NCI-H1048 (cell line): ENCODE measurements around the gene HAUS7.

Experiments used
- DNase-seq: peaks from one replicate; lab custom pipeline; 2025; lab: John Stamatoyannopoulos, UW

Gene HAUS7

DNA sequence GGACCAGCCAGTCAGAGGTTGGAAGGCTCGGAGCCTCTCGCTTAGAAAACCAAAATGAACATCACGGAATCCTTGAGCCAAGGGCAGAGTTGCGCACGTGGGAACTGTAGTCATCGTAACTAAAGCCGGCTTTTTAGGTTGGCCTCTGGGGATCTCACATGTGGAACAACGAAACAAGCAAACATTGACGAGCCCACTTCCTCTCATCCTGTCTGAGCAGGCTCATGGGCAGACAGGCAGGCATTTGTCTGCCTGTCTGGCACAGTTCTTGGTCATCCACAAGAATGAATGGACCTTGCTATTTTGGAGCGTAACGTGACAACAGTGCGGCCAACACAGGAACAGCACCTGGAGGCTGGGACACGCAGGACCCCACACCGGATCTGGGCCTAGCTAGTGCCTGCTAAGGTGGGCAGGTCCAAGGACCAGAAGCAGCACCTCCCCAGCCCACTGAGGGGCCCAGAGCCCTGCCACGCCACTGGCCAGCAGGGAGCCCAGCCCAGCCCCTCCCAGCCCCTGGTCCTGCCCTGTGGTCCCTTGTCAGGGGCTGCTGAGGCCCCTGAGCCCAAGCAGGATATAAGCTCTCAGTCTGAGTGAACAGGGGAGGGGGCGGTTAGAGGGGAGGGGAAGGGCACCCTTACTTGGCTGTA is 15.3 kb downstream of the HAUS7 start:
- no peak for DNase-seq

DNA sequence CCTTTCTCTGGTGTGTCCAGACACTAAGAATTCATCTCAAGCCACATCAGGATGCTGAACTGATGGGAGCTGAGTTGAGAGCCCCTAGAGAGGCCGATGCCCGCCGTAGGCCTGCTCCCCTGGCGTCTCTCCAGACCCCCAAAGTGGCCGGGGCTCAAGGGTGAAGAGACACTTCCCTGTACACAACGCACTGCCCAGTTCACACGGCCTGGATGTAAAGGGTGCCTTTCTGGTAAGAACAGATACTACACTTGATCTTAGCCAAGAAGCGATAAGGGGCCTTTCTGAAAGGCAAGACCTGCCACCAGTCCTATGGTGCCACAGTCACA is 19.5 kb downstream of the HAUS7 start:
- DNase-seq = no peak

DNA sequence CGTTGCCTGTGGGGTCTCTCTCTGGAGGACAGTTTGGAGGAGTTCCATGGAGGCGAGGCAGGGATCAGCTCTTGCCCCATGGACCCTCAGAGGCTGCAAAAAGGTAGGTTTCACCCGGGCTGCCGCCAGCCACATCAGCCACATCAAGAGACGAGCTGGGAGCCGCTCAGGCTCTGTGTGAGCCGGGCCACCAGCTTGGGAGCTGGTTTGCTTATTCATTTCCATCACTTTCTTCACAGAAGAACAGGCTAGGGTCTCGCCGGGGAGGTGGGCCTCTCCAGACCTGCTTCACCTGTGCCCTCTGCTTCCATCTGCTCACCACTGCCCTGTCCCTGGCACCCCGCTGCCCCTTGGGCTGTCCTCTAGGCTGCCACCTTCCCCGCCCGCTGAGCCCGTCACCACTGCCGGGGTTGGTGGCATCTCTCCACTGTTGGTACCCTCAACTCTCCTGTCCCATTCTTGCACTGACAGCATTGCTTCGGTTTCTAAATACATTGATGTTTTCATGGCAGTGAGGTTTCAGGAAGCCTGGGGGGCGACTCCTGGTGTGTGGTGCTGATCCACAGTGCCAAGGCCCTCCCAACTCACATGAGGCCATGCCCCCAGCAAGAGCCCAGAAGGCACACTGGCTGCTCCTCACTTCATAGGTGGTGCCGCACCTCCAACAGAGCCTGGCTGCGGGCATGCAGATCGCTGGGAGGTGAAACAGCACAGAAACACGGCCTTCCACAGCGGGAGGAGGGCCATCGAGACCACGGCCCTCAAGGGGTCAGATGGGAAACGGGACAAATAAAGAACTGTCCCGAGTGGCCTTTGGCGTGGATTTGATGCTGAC is 20.0 kb downstream of the HAUS7 start:
- DNase-seq = no peak

DNA sequence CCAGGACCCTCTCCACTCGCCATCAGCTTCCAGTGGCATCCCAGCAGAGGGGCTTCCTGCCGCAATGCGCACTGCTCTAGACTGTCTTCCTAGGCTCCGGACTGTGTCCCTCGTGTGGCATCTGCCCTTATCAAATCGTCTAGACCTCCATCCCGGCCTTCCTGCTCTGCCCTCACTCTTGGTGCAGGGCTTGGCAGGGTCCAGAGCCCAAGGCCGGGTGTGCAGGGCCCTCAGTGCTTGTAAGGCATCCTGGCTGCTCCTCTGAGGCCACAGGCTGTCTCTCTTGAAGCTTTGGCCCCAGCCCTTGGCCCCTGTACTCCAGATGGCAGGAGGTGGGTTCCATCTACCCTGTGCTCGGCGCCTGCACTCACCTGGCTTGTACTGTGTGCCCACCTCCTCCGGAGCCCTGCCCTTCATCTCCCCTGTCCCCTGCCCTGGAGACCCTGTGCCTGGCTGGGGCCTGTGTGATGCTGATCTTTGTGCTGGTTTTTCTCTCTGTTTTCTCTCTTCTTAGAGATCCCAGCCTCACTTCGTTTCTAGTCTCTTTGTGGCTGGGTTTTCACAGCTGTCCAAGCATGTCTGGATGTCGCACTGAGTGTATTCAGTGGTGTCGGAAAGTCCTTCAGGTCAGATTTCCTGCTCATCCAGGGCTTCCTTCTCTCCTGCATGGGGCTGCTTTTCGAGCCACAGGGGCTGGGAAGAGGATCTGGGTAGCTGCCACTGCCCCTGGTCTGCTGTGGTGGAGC is 20.8 kb downstream of the HAUS7 start:
- DNase-seq = no peak

DNA sequence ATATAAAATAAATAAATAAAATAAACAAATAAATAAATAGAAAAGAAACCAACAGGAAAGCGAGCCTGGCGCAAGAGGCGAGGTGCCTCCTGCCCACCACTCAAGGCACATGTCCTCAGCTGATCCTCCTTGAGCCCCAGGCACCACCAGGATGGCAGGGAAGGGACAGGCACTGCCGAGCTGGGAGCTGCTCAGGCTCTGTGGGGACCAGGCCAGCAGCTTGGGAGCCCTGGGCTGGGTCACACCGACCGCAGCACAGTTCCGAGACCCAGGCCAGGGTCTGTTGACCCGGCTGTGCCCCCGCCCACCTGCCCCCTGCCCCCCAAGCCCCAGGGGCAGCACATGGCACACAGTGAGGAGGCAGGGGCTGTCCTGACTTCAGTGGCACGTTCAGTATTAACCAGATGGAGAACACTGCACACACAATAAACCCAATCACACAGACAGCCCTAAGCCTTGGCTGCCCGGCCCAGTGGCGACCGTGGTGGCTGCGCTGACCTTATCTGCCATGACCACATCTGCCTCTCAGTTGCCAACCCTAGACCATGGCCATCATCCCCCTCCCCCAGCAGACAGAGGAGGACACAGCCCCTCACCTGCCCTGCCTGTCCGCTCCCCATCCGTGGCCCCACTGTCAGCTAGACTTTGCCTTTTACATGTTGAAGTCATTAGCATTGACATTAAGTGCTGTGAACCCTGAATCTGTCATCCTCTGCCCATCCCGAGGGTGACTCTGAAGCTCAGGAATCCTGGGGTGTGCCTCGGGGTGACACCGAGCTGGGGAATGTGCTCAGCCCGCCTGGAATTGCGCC is 21.6 kb downstream of the HAUS7 start:
- no peak for DNase-seq

DNA sequence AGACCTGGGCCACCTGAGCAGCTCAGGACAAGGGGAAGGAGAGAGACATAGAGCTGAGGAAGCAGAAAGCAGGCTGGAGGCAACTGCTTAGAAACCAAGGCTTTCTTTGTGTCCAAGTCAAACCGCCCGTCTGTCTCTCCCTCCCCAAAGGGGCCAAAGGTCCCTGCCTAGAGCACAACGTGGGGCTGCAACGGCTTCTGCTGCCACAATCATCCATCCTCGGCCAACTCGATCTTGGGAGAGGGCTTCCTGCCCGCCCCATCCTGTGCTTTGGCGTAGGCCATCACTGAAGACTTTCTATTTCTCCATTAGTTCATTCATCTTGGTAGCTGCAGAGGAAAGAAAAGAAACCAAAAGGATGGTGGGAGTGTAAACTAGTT is 22.8 kb downstream of the HAUS7 start:
- no peak for DNase-seq

DNA sequence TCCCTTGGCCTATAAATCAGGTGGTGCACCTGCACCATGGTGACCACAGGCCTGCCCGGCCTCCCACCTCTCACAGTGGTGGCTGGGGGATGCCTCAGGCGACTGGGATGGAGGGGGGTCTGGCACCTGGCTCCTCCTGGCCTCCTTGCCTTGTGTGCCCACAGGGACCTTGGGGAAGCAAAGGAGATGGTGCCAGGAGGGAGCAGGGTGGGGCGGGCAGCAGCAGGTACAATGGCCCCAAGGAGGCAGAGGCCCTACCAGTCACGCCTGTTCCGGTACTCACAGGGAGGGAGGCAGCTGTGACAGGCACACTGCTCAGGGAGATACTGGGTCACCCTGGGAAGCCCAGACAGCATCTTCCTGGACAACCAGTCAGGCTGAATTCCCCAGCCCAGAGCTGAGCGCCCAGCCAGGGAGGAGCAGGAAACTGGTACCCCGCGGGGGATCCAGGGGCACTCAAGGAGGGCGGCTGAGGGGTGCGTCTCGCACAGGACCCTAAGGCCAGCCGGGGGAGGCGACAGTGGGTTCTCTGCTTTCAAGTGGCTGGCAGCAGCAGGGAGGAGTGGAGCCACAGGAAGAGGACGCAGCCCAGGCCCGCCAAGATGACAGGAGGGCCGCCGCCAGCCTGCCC is 23.3 kb downstream of the HAUS7 start:
- no peak for DNase-seq

DNA sequence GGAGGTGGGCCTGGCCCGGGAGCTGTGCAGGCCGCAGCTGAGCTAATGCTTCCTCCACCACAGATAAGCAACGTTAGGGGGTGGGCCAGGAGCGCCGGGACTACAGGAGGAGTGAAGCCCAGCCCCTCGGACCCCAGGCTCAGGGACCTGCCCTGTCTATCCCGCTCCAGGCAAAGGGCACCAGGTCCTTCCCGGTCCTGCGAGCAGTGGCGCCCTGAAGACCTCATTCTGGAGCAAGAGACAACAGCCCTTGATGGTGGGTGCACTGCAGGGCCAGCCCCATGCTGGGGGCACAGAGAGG is 23.8 kb downstream of the HAUS7 start:
- no peak for DNase-seq

DNA sequence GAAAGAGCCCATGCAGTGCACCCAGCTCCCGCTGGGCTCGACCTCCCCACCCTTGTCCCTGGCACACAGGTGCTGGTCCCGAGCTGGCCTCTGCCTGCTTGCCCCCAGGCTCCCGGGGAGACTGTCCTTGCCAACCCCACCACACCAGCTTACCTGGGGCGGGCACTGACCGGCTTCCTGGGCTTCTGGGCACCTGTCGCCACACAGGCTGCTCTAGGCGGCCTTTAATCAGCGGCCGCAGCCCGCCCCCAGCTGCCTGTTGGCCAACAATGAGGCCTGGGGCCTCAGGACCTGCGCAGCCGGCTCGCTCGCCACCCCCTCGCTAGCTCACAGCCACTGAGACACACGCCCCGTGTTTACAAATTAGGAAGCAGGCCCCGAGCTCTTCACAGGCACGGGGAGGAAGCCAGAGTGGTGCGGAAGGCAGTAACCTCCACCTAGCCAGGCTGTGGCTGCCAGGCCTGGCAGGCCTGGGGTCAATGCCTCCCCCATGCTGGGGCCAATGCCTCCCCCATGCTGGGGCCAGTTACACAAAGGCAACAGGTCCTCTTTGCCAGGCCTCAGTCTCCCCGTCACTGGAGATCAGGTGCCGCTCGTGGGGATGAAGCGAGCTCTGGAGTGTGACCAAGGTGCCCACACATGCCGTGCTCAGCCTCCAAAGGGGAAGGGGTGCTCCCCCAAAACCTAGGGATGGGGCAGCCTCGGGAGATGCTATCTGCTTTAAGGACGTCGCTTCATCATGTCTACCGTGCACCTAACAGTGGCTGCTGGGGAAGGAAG is 24.3 kb downstream of the HAUS7 start, which contains the start of gene TREX2:
Gene TREX2 (minus strand): TSS at position 201 of the 780 bp plus-strand sequence. CDS start 626 bp downstream, outside the sequence.
- no peak for DNase-seq

DNA sequence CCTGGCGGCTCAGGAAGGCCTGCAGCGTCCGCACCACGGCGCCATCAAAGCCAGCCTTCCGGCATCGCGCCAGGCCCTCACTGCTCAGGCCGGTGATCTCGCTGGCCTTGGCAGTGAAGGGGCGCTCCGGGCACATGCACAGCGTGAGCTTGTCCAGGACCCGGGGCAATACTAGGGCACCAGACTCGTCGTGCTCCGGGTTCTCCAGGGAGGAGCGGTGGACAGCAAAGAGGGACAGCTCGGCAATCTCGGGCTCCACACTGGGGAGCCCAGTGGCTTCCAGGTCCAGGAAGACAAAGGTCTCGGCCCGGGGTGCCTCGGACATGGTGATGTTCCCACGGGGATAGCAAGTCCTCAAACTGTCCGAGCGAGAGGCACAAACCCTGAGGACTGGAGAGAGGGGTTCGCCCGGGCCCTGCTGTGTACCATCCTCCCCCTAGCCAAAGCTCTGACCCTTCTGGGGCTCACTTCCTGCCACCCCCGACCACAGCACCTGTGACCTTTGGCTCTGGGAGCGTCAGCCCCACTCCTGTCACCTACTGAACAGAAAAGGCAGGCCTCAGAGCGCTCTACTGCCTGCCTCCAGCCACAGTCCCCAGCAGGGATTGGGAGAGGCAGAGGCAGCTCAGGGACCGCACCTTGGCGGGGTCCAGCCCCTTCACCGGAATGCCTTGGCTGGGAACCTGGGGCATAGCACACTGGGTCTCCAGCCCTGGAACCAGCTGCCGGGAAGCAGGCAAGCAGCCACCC is 25.1 kb downstream of the HAUS7 start:
- DNase-seq = no peak

DNA sequence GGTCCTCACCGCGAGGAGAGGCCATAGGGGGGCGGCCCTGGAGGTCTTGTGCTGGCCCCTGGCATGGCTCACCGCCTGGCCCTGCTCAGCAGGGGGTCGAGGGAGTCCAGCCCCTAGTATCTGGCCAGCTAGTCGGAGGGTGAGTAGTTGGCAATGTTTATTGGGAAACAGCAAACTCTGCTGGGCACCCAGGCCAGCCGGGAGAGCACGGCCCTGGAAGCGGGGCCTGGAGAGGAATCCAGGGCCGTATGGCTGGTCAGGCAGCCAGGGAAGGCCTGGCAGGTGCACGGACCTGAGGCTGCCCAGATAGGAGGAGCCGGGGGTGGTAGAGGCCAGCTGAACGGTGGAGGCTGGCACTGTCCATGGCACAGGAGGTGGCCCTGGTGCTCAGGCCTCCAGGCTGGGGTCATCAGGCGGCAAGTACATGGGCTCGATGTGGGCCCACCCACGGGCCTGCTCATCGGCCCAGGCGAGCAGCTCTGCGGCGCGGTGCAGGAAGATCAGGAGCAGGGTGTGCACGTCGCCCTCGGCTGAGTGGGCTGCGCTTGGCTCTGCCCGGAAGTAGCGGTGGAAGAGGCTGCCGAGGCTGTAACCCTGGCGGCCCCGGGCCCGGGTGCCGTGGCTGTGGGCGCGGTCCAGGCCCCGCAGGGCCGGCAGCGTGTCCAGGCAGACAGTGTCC is 25.9 kb downstream of the HAUS7 start:
- no peak for DNase-seq

DNA sequence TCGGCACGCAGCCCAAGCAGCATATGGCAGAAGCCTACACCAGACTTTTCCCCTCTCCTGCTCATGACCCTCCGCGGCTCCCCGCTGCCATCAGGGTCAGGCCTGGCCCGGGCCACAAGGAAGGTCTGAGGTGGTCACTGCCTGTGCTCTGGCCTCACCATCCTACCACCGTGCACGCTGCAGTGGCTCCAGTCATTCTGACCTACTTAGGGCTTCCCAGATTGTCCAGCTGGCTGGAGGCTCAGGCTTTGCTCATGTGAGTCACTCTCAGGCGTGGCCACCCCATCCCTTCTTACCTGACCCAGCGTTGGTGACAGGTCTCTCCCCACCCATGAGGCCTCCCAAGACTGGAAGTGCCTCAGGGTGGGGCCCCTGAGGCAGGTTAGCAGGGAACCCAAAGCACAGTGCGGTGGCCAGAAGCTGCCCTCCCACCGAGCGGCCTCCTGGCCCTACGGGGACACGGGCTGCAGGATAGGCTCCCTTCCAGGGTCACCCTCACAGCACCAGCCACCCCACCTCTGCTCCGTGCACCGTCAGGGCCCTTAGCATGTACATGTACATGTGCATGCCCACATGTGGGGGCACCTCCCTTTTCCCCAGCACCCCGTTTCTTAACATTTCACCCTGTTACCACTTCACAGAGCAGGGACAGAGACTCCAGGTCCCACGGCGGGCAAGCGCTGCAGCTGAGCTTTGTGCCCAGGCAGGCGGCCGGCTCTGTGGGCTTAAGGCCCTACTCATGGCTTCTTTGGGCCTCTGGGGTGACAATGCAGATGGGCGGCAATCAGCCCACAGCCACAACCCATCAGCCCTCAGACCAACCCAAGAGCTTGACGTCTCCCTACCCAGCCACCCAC is 26.7 kb downstream of the HAUS7 start:
- DNase-seq = no peak

DNA sequence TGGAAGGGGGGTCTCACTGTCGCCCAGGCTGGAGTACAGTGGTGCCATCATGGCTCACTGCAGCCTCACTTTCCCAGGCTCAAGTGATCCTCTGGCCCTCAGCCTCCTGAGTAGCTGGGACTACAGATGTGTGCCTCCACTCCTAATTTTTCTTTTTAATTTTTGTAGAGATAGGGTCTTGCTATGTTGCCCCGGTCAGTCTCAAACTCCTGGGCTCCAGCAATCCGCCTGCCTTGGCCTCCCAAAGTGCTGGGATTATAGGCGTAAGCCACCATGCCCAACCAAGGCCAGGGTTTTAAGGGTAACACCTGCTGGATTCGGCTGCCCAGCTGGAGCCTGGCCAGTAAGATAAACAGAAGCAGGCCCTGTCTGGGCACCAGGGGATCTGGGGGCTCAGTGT is 27.9 kb downstream of the HAUS7 start:
- no peak for DNase-seq

DNA sequence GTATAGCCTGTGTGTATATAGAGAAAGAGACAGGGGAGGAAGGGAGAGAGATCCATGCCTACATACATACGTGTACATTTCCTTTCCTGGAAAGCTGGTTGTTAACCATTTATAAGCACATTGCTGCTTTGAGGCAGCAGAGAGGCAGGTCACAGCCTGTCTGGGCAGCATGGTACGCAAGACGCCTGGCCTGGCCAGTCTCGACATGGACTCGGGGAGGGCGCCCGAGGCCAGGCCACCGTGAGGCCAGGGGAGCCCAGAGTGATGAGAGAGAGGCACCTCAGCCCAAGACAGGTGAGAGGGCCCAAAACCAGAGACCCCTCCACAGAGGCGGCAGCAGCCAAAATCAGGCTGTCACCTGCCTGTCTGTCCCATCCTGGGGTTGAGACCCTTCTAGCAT is 28.4 kb downstream of the HAUS7 start:
- DNase-seq = no peak

DNA sequence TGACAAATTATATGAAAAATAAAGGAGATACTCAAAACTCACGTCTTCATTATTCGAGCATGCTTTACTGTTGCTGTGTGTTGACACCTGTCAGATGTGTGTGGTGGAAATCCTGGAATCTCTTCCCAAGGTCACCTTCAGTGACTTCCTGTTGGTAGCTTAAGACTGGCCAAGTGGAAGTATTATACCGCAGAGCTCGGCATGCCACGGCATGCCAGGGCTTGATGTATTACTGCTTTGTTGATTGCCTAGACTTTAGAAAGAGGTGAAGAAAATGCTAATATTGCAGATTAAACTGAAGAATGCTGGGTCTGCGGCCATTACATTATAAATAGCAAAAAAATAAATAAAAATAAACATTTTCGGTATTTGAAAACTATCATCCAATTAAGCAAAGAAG is 29.1 kb downstream of the HAUS7 start:
- no peak for DNase-seq

DNA sequence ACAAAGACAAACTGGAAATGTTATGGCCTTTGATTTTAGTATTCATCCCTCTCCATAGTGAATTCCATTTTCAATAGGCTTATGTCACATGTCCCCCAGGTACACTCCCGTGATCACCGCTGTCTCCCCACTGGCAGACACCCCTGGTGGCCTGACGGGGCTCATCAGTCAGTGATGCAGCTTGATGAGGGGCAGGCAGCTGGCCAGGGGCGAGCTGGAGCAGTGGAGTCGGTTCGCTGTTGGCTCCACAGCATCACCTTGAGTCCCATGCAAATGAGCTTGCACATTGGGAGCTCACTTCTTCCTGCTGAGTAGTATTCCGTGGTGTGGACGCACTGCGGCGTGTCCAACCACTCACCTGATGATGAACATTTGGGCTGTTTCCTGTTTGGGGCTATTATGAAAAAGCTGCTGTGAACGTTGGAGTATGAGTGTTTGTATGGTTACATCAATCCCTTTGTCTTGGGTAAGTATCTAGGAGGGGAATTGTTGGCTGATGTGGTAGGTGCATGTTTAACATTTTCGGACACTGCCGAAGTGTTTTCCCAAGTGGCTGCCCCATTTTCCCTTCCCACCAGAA is 29.7 kb downstream of the HAUS7 start:
- DNase-seq = no peak

DNA sequence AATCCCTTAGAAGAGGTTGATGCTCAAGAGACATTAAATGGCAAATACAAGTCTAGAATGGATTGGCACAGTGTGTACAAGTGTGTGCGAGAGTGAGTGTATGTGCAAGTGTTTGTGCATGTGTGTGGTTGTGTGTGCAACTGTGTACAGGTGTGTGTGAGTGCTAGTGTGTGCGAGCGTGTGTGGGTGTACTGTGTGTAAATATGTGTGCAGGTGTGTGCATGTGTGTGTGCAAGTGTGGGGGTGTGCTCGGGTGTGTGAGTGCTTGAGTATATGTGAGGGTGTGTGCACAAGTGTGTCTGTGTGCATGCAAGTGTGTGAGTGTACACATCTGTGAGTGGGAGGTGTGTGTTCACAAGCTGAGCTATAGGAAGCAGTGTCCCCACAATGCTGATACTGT is 30.4 kb downstream of the HAUS7 start:
- no peak for DNase-seq

DNA sequence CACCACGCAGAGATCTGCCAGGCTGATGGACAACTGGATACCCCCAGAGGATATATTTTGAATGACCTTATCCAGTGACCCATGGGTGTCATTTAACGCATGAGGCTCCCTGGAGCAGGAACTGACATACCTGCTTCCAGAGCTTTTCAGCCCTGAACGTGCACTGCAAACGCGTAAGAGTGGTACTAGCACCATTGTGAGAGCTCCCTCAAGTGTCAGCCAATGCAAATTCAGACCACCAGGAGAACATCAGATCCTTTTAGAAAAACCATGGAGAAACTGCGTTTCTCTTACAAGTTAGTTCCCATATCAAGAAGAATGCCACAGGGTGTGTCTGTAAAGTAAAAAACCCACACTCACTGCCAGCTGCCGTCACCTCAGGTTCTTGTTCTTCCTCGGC is 31.8 kb downstream of the HAUS7 start:
- DNase-seq = no peak

DNA sequence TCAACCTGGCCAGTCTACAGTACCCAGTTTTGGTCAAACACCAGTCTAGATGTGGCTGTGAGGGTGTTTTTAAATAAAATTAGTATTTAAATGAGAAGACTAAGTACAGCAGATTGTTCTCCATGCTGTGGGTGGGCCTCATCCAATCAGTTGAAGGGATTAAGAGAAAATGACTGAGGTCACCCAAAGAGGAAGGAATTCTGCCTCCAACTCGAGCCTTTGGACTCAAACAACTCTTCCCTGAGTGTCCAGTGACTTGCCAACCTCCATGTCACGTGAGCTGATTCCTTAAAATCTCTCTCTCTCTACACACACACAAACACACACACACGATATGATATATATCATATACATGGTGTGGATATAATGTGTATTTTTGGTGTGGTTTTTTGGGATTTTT is 34.5 kb downstream of the HAUS7 start:
- DNase-seq = no peak
